GM12872 (cell line): ENCODE data around the gene NPTX1.

Source experiments
- TF ChIP-seq, protein P1 (sequence below): IDR thresholded peaks from 3 replicates; pipeline ENCODE4 v1.5.1; 2011; ENCODE audit warnings: low read depth, mild to moderate bottlenecking, low read length, moderate library complexity; ENCODE audit not compliant: insufficient read depth

NPTX1 gene

DNA sequence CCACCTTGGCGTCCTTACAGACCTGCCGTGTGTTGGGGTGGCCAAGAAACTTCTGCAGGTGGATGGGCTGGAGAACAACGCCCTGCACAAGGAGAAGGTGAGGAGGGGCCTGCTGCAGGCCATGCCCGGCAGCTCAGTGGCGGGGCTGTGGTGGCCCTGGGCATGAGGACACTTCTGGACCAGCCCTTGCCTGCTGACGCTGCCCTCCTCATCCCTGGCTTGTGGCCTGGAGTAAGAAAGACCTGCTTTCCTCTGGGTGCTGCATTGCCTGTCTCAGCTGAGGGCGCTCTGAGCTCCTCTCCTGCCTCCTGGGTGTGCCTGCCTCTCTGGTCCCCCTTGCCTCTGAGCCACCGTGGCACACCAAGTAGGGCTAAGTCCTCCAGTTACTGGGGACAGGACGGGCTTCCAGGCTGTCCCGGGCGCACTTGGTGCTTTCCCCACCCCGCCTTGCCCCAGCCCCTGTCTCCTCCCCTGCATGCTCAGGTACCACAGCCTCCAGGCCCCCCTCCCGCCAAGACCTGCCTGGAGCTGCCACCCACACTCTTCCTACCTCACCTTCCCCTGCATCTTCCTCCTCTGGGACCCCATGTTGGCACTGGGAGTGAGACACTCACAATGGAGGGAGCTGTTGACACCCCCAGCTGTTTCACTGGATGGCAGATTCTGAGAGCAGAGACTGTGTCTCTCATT is 52.7 kb downstream of the NPTX1 start:
- TF ChIP-seq, protein P1, sequence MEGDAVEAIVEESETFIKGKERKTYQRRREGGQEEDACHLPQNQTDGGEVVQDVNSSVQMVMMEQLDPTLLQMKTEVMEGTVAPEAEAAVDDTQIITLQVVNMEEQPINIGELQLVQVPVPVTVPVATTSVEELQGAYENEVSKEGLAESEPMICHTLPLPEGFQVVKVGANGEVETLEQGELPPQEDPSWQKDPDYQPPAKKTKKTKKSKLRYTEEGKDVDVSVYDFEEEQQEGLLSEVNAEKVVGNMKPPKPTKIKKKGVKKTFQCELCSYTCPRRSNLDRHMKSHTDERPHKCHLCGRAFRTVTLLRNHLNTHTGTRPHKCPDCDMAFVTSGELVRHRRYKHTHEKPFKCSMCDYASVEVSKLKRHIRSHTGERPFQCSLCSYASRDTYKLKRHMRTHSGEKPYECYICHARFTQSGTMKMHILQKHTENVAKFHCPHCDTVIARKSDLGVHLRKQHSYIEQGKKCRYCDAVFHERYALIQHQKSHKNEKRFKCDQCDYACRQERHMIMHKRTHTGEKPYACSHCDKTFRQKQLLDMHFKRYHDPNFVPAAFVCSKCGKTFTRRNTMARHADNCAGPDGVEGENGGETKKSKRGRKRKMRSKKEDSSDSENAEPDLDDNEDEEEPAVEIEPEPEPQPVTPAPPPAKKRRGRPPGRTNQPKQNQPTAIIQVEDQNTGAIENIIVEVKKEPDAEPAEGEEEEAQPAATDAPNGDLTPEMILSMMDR, result no peak

DNA sequence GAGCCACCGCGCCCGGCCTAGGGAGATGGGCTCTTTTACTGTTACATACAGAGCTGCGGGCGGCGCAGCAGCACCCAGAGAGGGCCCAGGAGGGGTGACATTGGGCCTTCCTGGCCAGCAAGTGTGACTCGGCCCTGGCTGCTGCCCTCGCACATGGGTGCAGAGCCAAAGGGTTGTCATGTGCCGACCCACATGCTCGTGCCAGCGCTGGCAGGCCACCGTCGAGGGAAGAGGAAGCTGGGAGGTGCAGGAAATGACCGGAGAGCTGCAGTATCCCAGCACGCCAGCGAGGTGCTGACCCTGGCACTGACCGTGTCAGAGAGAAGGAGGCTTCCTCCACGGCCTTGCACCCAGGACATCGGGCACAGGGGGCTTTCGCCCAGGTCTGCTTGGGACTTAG is 53.4 kb downstream of the NPTX1 start:
- TF ChIP-seq, protein P1, result no peak

DNA sequence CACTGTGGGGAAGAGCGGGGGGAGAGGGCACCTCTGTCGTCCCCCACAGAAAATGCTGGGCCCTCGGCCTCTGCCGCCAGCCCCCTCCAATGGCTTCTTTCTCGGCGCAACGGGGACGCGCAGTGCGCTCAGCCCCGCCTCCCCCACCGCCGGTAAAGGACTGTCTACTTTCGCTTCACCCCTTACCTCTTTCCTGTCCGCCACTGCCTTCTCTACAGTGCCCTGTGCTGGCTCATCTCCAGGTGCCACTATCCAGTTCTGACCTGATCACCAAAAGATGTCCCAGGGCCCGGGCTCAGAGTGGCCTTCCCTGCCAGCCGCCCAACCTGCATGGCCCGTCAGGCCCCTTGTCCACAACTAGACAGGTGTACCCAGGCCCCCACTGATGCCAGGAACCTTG is 54.1 kb downstream of the NPTX1 start:
- TF ChIP-seq, protein P1, result no peak

DNA sequence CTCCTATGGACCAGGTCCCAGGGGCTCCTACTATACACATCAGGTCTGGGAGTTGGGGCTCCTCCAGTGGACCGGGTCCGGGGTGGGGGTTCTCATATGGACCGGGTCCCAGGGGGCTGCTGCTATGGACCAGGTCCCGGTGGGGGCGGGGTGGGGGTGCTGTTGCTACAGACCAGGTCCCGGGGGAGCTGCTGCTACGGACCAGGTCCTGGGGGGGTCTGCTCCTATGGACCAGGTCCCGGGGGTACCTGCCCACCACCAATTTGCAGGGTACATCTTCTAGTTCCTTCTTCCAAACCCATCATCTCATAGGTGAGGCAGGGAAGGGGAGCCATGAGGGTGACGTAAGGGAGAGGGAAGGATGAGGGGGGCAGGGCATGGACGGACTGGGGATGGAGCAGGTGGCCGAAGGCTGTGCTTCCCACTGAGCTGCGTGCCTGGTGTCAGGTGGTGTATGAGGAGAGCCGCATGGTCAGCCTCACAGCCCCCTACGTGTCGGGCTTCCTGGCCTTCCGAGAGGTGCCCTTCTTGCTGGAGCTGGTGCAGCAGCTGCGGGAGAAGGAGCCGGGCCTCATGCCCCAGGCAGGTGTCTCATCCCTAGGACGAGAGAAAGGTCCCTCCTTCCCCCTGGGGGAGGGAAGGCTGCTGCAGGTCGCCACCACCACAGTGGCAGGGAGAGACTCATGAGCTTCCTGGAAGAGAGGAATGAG is 54.9 kb downstream of the NPTX1 start:
- TF ChIP-seq, protein P1, result no peak

DNA sequence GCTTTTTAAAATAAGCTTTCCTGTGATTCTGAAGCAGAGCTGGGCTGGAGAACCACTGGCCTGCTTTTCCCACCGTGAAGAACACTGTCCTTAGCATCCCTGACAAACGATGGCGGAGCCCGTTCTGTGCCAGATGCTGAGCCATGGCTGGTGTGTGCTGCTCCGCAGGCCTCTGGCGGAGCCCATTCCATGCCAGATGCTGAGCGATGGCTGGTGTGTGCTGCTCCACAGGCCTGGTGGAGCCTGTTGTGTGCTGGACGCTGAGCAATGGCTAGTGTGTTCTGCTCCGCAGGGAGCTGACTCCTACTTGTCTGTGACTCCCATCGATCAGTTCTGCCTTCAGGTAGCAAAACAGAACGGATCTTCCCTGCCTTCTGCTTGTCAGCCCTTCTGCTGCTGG is 57.2 kb downstream of the NPTX1 start:
- TF ChIP-seq, protein P1, result no peak

DNA sequence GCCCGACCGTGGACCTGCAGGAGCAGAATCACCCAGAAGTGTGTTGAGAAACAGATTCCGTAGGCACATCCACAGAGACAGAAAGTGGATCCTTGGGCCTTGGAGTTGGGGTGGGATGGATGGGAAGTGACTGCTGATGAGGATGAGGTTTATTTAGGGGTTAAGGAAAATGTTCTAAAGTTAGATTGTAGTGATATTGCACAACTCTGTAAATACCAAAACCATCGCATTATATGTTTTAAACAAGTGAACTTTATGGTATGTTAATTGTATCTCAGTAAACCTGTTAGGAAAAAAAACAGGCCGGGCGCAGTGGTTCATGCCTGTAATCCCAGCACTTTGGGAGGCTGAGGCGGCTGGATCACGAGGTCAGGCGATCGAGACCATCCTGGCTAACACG is 57.8 kb downstream of the NPTX1 start:
- TF ChIP-seq, protein P1, result no peak
